H9 (cell line): ENCODE results near the gene PHKA1. TPM values are rescaled to one million over a fixed set of nuclear protein-coding genes. Genes with fewer than 3 reads are reported as not detected.
A peak's percentile ranks its signal among the peaks of the same experiment; 100 is the strongest.

Experiments used
- DNase-seq: peaks from one replicate; pipeline ENCODE4 v3.0.0-alpha.2; 2017
- H2AFZ ChIP-seq: one replicate; pipeline ENCODE4 v1.6.1; 2013; ENCODE audit warnings: mild to moderate bottlenecking, low read length, control low read depth, moderate library complexity
- H2AK5ac ChIP-seq: 2 replicates; pipeline ENCODE4 v1.6.1; 2013; ENCODE audit warnings: low read length, control low read depth, mixed read lengths; ENCODE audit not compliant: insufficient read length
- H2BK120ac ChIP-seq: one replicate; pipeline ENCODE4 v1.6.1; 2013; ENCODE audit warnings: low read depth, mild to moderate bottlenecking, low read length, control low read depth, inconsistent platforms; ENCODE audit not compliant: poor library complexity, severe bottlenecking
- H2BK12ac ChIP-seq: 2 replicates; pipeline ENCODE4 v1.6.1; 2013; ENCODE audit warnings: low read length, control low read depth, mixed read lengths, low read depth; ENCODE audit not compliant: insufficient read length
- H2BK15ac ChIP-seq: 2 replicates; pipeline ENCODE4 v1.6.1; 2013; ENCODE audit warnings: low read depth, low read length, control low read depth
- H2BK20ac ChIP-seq: one replicate; pipeline ENCODE4 v1.6.1; 2013; ENCODE audit warnings: low read depth, mild to moderate bottlenecking, low read length, control low read depth, inconsistent platforms; ENCODE audit not compliant: poor library complexity, severe bottlenecking
- H2BK5ac ChIP-seq: 2 replicates; pipeline ENCODE4 v1.6.1; 2013; ENCODE audit warnings: low read length, control low read depth, mixed read lengths; ENCODE audit not compliant: insufficient read length
- H3K14ac ChIP-seq: 2 replicates; pipeline ENCODE4 v1.6.1; 2013; ENCODE audit warnings: low read length, control low read depth; ENCODE audit not compliant: insufficient read depth
- H3K18ac ChIP-seq: 2 replicates; pipeline ENCODE4 v1.6.1; 2013; ENCODE audit warnings: low read depth, mild to moderate bottlenecking, mixed read lengths, low read length, control low read depth; ENCODE audit not compliant: insufficient read length
- H3K23ac ChIP-seq: 2 replicates; pipeline ENCODE4 v1.6.1; 2013; ENCODE audit warnings: low read length, control low read depth, mixed read lengths, low read depth; ENCODE audit not compliant: insufficient read length
- H3K23me2 ChIP-seq: 2 replicates; pipeline ENCODE4 v1.6.1; 2013; ENCODE audit warnings: low read depth, mild to moderate bottlenecking, mixed read lengths, low read length, control low read depth; ENCODE audit not compliant: insufficient read length, poor library complexity, severe bottlenecking
- H3K27ac ChIP-seq: 2 replicates; pipeline ENCODE4 v1.5.1; 2013; ENCODE audit warnings: low read length, control low read depth, mixed read lengths, low read depth; ENCODE audit not compliant: insufficient read length
- H3K27me3 ChIP-seq: 2 replicates; pipeline ENCODE4 v1.6.1; 2013; ENCODE audit warnings: low read length, control low read depth, inconsistent platforms; ENCODE audit not compliant: insufficient read depth
- H3K4ac ChIP-seq: 2 replicates; pipeline ENCODE4 v1.6.1; 2013; ENCODE audit warnings: low read depth, mild to moderate bottlenecking, control low read depth, inconsistent platforms, low read length, moderate library complexity
- H3K4me1 ChIP-seq: 2 replicates; pipeline ENCODE4 v1.6.1; 2013; ENCODE audit warnings: low read length, control low read depth, inconsistent platforms; ENCODE audit not compliant: insufficient read depth
- H3K4me2 ChIP-seq: 2 replicates; pipeline ENCODE4 v1.6.1; 2013; ENCODE audit warnings: low read length, control low read depth, mixed read lengths; ENCODE audit not compliant: insufficient read length, insufficient read depth
- H3K56ac ChIP-seq: 2 replicates; pipeline ENCODE4 v1.6.1; 2013; ENCODE audit warnings: low read depth, mild to moderate bottlenecking, mixed read lengths, low read length, control low read depth; ENCODE audit not compliant: insufficient read length
- H3K79me1 ChIP-seq: 2 replicates; pipeline ENCODE4 v1.6.1; 2013; ENCODE audit warnings: low read depth, mild to moderate bottlenecking, moderate library complexity, low read length, control low read depth, inconsistent platforms; ENCODE audit not compliant: insufficient read depth, poor library complexity, severe bottlenecking
- H3K79me2 ChIP-seq: 2 replicates; pipeline ENCODE4 v1.6.1; 2013; ENCODE audit warnings: low read length, control low read depth, inconsistent platforms; ENCODE audit not compliant: insufficient read depth
- H3K9ac ChIP-seq: 2 replicates; pipeline ENCODE4 v1.6.1; 2013; ENCODE audit warnings: low read length, control low read depth, mixed read lengths; ENCODE audit not compliant: insufficient read length; ENCODE audit errors: extremely low read depth
- H3K9me3 ChIP-seq: one replicate; pipeline ENCODE4 v1.6.1; 2013; ENCODE audit warnings: low read depth, low read length, inconsistent platforms; ENCODE audit not compliant: control insufficient read depth
- H3T11ph ChIP-seq: one replicate; pipeline ENCODE4 v1.6.1; 2013; ENCODE audit warnings: mild to moderate bottlenecking, low read length, control low read depth, inconsistent platforms
- H4K20me1 ChIP-seq: one replicate; pipeline ENCODE4 v1.6.1; 2013; ENCODE audit not compliant: control insufficient read depth, insufficient read length, insufficient read depth
- H4K5ac ChIP-seq: 2 replicates; pipeline ENCODE4 v1.6.1; 2013; ENCODE audit warnings: low read depth, mild to moderate bottlenecking, mixed read lengths, low read length, control low read depth; ENCODE audit not compliant: insufficient read length
- H4K8ac ChIP-seq: replicated peaks from 2 replicates; pipeline ENCODE4 v1.6.1; 2013; ENCODE audit warnings: low read length, control low read depth, mixed read lengths, low read depth; ENCODE audit not compliant: insufficient read length
- H4K91ac ChIP-seq: 2 replicates; pipeline ENCODE4 v1.6.1; 2013; ENCODE audit warnings: low read depth, mild to moderate bottlenecking, moderate library complexity, mixed read lengths, low read length, control low read depth; ENCODE audit not compliant: insufficient read length
- H3K27ac Mint-ChIP-seq, 3 experiments: 2 replicates in 2 of 3; 3 replicates in 1 of 3; pipeline ENCODE4 v1.8.0; 2020 to 2021; ENCODE audit warnings: mixed read lengths in 3 of 3, mild to moderate bottlenecking in 1 of 3, moderate library complexity in 1 of 3
- H3K27me3 Mint-ChIP-seq: 2 replicates; pipeline ENCODE4 v1.8.0; 2021; ENCODE audit warnings: low read depth, mild to moderate bottlenecking, moderate library complexity, mixed read lengths
- H3K36me3 Mint-ChIP-seq, 3 experiments: 2 replicates in 2 of 3; 3 replicates in 1 of 3; pipeline ENCODE4 v1.8.0; 2020 to 2021; ENCODE audit warnings: low read depth in 3 of 3, mixed read lengths in 3 of 3; ENCODE audit not compliant: insufficient read depth in 1 of 3
- H3K4me1 Mint-ChIP-seq, 2 experiments: 2 replicates each; pipeline ENCODE4 v1.8.0; 2020; ENCODE audit warnings: mixed read lengths in 2 of 2
- H3K4me3 Mint-ChIP-seq, 2 experiments: 2 replicates in 1 of 2; 3 replicates in 1 of 2; pipeline ENCODE4 v1.8.0; 2020 to 2021; ENCODE audit warnings: mild to moderate bottlenecking in 2 of 2, mixed read lengths in 2 of 2, moderate library complexity in 1 of 2
- H3K9me3 Mint-ChIP-seq, 2 experiments: 2 replicates in 1 of 2; 3 replicates in 1 of 2; pipeline ENCODE4 v1.8.0; 2020; ENCODE audit warnings: mild to moderate bottlenecking in 2 of 2, mixed read lengths in 2 of 2, moderate library complexity in 1 of 2
- WGBS: extraction: QIAGEN DNeasy Blood & Tissue Kit; methylation state at CpG from one replicate; pipeline ENCODE4 v1.1.7; 2013; ENCODE audit warnings: missing lambda C conversion rate, low lambda C conversion rate, mixed read lengths; ENCODE audit not compliant: insufficient read length; ENCODE audit errors: extremely low coverage; 5-methylcytosine and 5-hydroxymethylcytosine counted together
- total RNA-seq: library from RNA; stranded (reverse); gene quantifications from 2 replicates; pipeline ENCODE4 v1.2.1, GENCODE V29; 2021
- TF ChIP-seq, protein P1 (sequence below): fragments of 200-600 bp; sonication (generic); conservative IDR thresholded peaks from 3 replicates; pipeline ENCODE4 v1.8.0; 2021; ENCODE audit warnings: antibody characterized with exemption, mild to moderate bottlenecking

Gene PHKA1
- total RNA-seq, 1 experiment from 2014 or later = 6.6 TPM

DNA sequence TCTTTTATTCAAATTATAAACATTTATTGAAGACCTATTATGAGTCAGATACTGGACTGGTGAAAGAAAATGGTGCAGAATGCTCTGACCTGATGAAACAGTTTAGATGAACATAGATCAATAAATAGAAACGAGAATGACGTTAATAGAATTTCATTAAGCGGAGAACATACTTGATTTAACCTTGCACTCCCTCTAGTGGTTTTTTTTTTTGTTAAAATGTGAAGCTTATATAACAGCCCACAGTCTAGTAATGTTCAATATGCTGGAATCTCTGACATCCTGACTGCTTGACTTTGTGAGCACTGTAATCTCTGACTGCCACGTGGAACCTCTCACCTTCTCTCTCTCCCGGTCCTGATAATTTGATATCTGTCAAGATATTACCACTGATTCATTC is 173.8 kb downstream of the PHKA1 start:
- Histone ChIP-seq H2AK5ac (no peak overlapping the region), H3K27ac (no peak overlapping the region), H4K91ac (no peak overlapping the region)

More for the DNA sequence above, 173.8 kb downstream of the PHKA1 start:
- H2AFZ ChIP-seq = no peak overlapping the region
- DNase-seq = no peak
- H3K56ac ChIP-seq = no peak overlapping the region
- Mint-ChIP-seq H3K27ac (no peak overlapping the region), H3K27me3 (no peaks in the 10 kb centered on the region), H3K36me3 (peaks cover 4 to 6% (median 4%) of the 10 kb centered on the region in 3 experiments; a peak in 5 of 7 replicates), H3K4me1 (no peaks in the 10 kb centered on the region), H3K9me3 (peaks cover 52 to 72% of the 10 kb centered on the region in 2 experiments), H3K4me3 (no peak overlapping the region; a peak in 1 of 5 replicates)
- TF ChIP-seq, protein P1, sequence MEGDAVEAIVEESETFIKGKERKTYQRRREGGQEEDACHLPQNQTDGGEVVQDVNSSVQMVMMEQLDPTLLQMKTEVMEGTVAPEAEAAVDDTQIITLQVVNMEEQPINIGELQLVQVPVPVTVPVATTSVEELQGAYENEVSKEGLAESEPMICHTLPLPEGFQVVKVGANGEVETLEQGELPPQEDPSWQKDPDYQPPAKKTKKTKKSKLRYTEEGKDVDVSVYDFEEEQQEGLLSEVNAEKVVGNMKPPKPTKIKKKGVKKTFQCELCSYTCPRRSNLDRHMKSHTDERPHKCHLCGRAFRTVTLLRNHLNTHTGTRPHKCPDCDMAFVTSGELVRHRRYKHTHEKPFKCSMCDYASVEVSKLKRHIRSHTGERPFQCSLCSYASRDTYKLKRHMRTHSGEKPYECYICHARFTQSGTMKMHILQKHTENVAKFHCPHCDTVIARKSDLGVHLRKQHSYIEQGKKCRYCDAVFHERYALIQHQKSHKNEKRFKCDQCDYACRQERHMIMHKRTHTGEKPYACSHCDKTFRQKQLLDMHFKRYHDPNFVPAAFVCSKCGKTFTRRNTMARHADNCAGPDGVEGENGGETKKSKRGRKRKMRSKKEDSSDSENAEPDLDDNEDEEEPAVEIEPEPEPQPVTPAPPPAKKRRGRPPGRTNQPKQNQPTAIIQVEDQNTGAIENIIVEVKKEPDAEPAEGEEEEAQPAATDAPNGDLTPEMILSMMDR = peak; percentile 50; the same call in 2 of the 3 replicates
- no peak overlapping the region for H3K9ac ChIP-seq
- no peak overlapping the region for H2BK15ac ChIP-seq
- no peak overlapping the region for H3K18ac ChIP-seq
- H3K79me2 ChIP-seq = no peaks in the 10 kb centered on the region
- no peak overlapping the region for H4K8ac ChIP-seq
- no peaks in the 10 kb centered on the region for H3K27me3 ChIP-seq
- H3T11ph ChIP-seq = no peak overlapping the region
- H3K4me2 ChIP-seq = no peak overlapping the region
- no peak overlapping the region for H2BK120ac ChIP-seq
- WGBS = no CpG with 5 or more reads among the region's 5 CpGs
- no peak overlapping the region for H2BK12ac ChIP-seq
- H3K14ac ChIP-seq = no peak overlapping the region
- H3K23me2 ChIP-seq = no peaks in the 10 kb centered on the region
- H3K23ac ChIP-seq = no peak overlapping the region
- no peak overlapping the region for H4K5ac ChIP-seq
- no peak overlapping the region for H2BK5ac ChIP-seq
- H3K9me3 ChIP-seq = peaks cover 23% of the 10 kb centered on the region
- no peak overlapping the region for H2BK20ac ChIP-seq
- no peak overlapping the region for H3K4ac ChIP-seq
- H3K4me1 ChIP-seq = no peaks in the 10 kb centered on the region
- H3K79me1 ChIP-seq = no peaks in the 10 kb centered on the region
- H4K20me1 ChIP-seq = no peaks in the 10 kb centered on the region
